Esophagus muscularis mucosa (tissue), 4 donors: ENCODE results near the gene RPS21. TPM values are rescaled to one million over a fixed set of nuclear protein-coding genes. Genes with fewer than 3 reads are reported as not detected.
A peak's percentile ranks its signal among the peaks of the same experiment; 100 is the strongest.

Source experiments
- DNase-seq: peaks from one replicate; pipeline ENCODE4 v3.0.0-alpha.2; 2017; ENCODE audit errors: extremely low spot score
- H3K27ac ChIP-seq, 4 donors: fragments of 200-600 bp; sonication (generic); replicated peaks in 1 of 4; 1 replicate in 3 of 4; 2 replicates in 1 of 4; pipeline ENCODE4 v1.5.1; 2016 to 2019; ENCODE audit warnings: mild to moderate bottlenecking in 1 of 4
- H3K27me3 ChIP-seq, 4 donors: fragments of 200-600 bp; sonication (generic); one replicate each; pipeline versions ENCODE4 v1.5.1 to v1.6.0; 2016 to 2019
- H3K36me3 ChIP-seq, 4 donors: fragments of 200-600 bp; sonication (generic); one replicate each; pipeline ENCODE4 v1.5.1; 2016 to 2019
- H3K4me1 ChIP-seq, 4 donors: fragments of 200-600 bp; sonication (generic); one replicate each; pipeline ENCODE4 v1.5.1; 2016 to 2019
- H3K4me3 ChIP-seq, 4 donors: fragments of 200-600 bp; sonication (generic); 1 replicate in 2 of 4; 2 replicates in 2 of 4; pipeline ENCODE4 v1.5.1; 2016 to 2019; ENCODE audit warnings: mild to moderate bottlenecking in 4 of 4, moderate library complexity in 1 of 4
- H3K9me3 ChIP-seq, 4 donors: fragments of 200-600 bp; sonication (generic); 1 replicate in 3 of 4; 2 replicates in 1 of 4; pipeline ENCODE4 v1.5.1; 2016 to 2019
- EP300 ChIP-seq: sonication (generic); formaldehyde crosslinking; IDR thresholded peaks from one replicate; pipeline ENCODE4 v1.6.1; 2017; ENCODE audit warnings: antibody characterized with exemption
- POLR2A ChIP-seq: fragments of 450-650 bp; IDR thresholded peaks from one replicate; pipeline ENCODE4 v1.6.1; 2017; ENCODE audit warnings: antibody characterized with exemption, moderate library complexity, mild to moderate bottlenecking, low read depth
- POLR2AphosphoS5 ChIP-seq, 2 donors: sonication (generic); formaldehyde crosslinking; IDR thresholded peaks; one replicate each; pipeline ENCODE4 v1.6.1; 2017; ENCODE audit warnings: antibody characterized with exemption in 2 of 2
- WGBS: methylation state at CpG from one replicate; pipeline ENCODE4 v1.1.5; 2018; 5-methylcytosine and 5-hydroxymethylcytosine counted together
- intact Hi-C: fragments of 100-400 bp; cut with DNase I; formaldehyde crosslinking; loops from one replicate; pipeline ENCODE4 v1.15.1; 2023
- total RNA-seq, 4 donors: library from RNA; depleted of rRNA; stranded (reverse); fragments of >200 nt; gene quantifications; one replicate each; pipeline versions ENCODE4 v1.1.0 to v1.2.1, GENCODE V29; 2016
- TF ChIP-seq, protein P1 (sequence below), 3 experiments: fragments of 200-600 bp in 2 of 3; fragments of 450-650 bp in 1 of 3; sonication (generic) in 2 of 3; IDR thresholded peaks; one replicate each; pipeline ENCODE4 v1.5.1; 2017 to 2019; ENCODE audit warnings: antibody characterized with exemption in 3 of 3, mild to moderate bottlenecking in 2 of 3, moderate library complexity in 1 of 3

Gene RPS21
- total RNA-seq, 4 donors from 2014 or later, result 581 to 2,787 (median 1,391) TPM

DNA sequence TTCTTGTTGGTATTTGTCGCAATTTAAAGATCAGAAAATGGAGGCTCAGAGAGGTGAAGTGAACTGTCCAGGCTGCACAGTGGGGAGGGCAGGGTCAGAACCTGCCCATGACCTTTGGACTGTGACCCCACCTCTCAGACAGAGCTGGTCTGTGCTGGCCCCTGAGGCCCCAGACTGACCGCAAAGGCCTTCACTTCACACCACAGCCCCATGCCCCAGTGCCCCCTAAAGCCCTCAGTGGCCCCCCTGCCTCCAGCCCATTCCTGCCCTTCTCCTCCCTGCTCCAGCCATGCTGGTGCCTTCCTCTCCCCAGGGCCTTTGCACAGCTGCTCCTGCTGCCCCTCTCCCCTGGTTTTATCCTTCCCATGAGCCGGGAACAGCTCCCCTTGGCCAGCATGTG lies 49.8 kb downstream of the RPS21 start:
- 85% methylated on average over 3 of the region's 3 CpGs for WGBS
- Histone ChIP-seq H3K36me3 (no peaks in the 10 kb centered on the region), H3K9me3 (no peaks in the 10 kb centered on the region), H3K4me3 (no peak overlapping the region), H3K4me1 (peaks cover 10 to 41% (median 35%) of the 10 kb centered on the region in 4 donors), H3K27ac (no peak overlapping the region), H3K27me3 (peaks cover 0 to 43% (median 0%) of the 10 kb centered on the region in 4 donors)
- intact Hi-C loops, result no loop called here
- no peak for DNase-seq
- no peak for TF ChIP-seq POLR2AphosphoS5 (IDR thresholded peaks at IDR 0.05)
- TF ChIP-seq, protein P1, sequence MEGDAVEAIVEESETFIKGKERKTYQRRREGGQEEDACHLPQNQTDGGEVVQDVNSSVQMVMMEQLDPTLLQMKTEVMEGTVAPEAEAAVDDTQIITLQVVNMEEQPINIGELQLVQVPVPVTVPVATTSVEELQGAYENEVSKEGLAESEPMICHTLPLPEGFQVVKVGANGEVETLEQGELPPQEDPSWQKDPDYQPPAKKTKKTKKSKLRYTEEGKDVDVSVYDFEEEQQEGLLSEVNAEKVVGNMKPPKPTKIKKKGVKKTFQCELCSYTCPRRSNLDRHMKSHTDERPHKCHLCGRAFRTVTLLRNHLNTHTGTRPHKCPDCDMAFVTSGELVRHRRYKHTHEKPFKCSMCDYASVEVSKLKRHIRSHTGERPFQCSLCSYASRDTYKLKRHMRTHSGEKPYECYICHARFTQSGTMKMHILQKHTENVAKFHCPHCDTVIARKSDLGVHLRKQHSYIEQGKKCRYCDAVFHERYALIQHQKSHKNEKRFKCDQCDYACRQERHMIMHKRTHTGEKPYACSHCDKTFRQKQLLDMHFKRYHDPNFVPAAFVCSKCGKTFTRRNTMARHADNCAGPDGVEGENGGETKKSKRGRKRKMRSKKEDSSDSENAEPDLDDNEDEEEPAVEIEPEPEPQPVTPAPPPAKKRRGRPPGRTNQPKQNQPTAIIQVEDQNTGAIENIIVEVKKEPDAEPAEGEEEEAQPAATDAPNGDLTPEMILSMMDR (IDR thresholded peaks at IDR 0.05), result no peak
- no peak for TF ChIP-seq EP300
- TF ChIP-seq POLR2A, result no peak

DNA sequence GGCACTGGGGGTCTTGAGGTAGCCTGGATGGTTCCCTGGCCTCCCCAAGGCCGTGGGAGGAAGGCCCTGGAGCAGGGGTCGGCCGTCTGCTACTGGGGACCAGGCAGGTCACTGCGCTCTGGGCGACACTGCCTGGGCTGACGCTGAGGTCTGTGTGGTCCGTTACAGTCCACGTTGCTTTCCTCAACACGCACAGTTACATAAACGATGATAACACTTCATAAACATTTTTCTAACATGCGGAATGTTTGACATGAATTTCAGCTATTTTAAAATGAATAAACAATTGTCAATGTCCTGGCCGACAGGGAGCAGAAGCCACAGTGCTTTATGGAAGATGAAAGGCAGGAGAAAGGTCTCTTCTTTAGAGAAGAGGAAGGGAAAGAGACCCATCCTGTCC lies 50.6 kb downstream of the RPS21 start:
- H3K4me1 ChIP-seq, result peaks cover 10 to 41% (median 35%) of the 10 kb centered on the region in 4 donors
- H3K4me3 ChIP-seq, result peak overlapping the region; percentile 13 to 25 (median 18)
- DNase-seq, result no peak
- TF ChIP-seq EP300 (no peak), POLR2AphosphoS5 (IDR thresholded peaks at IDR 0.05) (peak in 1 of 2 donors; percentile 19)
- H3K36me3 ChIP-seq, result no peaks in the 10 kb centered on the region
- intact Hi-C loops, result no loop called here
- peaks cover 0 to 51% (median 0%) of the 10 kb centered on the region in 4 donors for H3K27me3 ChIP-seq
- WGBS, result 26% methylated on average over 12 of the region's 12 CpGs
- peak overlapping the region; percentile 58 to 77 (median 68) for H3K27ac ChIP-seq
- no peaks in the 10 kb centered on the region for H3K9me3 ChIP-seq

DNA sequence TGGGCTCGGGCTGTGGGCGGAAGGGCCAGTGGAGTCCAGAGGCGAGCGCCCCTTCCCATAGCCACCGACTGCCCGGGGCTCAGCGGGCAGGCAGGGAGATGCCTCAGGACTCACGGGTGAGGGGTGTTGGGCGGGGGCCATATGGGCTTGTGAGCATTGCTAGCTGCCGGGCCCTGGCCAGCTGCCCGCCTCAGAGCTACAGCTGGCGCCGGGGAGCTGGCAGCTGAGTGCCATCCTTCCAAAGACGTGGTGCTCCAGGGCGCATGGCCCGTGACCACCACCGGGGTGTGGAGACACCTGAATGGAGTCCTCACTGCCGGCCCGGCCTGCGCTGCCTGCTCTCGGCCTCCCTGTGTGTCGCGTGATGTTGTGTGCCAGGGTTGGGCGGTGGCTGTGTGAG lies 51.0 kb downstream of the RPS21 start:
- peak overlapping the region; percentile 58 to 77 (median 68) for H3K27ac ChIP-seq

More for the DNA sequence above, 51.0 kb downstream of the RPS21 start:
- Histone ChIP-seq H3K36me3 (no peaks in the 10 kb centered on the region), H3K9me3 (no peaks in the 10 kb centered on the region), H3K4me3 (peak overlapping the region; percentile 13 to 25 (median 18)), H3K27me3 (peaks cover 0 to 52% (median 0%) of the 10 kb centered on the region in 4 donors), H3K4me1 (peaks cover 10 to 41% (median 34%) of the 10 kb centered on the region in 4 donors)
- WGBS, result 43% methylated on average over 20 of the region's 24 CpGs
- TF ChIP-seq POLR2AphosphoS5 (IDR thresholded peaks at IDR 0.05) (peak in 1 of 2 donors; percentile 13), POLR2A (no peak)
- DNase-seq, result no peak
- intact Hi-C loops, result no loop called here

Other genes starting within 250 kb of the RPS21 start
- 100 to 1,000 TPM; 261 to 349 (median 304) TPM for gene PSMA7, start 243.7 kb upstream of the RPS21 start, total RNA-seq
- gene SS18L1, start 243.3 kb upstream of the RPS21 start, total RNA-seq, result 10 to 100 TPM in 2 of 4 donors, 1 to 10 TPM in 2; 9.1 to 13.3 (median 10.8) TPM
- 10 to 100 TPM; 21.6 to 26.5 (median 26.0) TPM for gene MTG2, start 204.1 kb upstream of the RPS21 start, total RNA-seq
- not detected for gene HRH3, start 166.8 kb upstream of the RPS21 start, total RNA-seq
- gene OSBPL2, start 148.6 kb upstream of the RPS21 start, total RNA-seq, result 10 to 100 TPM; 34.5 to 52.7 (median 44.2) TPM
- 100 to 1,000 TPM; 127 to 184 (median 173) TPM for gene ADRM1, start 84.1 kb upstream of the RPS21 start, total RNA-seq
- gene LAMA5, start 19.8 kb upstream of the RPS21 start, total RNA-seq, result 100 to 1,000 TPM in 3 of 4 donors, 10 to 100 TPM in 1; 70.1 to 257 (median 150) TPM
- gene CABLES2, start 20.2 kb downstream of the RPS21 start, total RNA-seq, result 1 to 10 TPM; 2.0 to 6.9 (median 4.1) TPM
- not detected for gene RBBP8NL, start 40.4 kb downstream of the RPS21 start, total RNA-seq
- under 1 TPM in 3 of 4 donors, not detected in 1; 0.33 to 0.78 (median 0.46) TPM for gene GATA5, start 88.9 kb downstream of the RPS21 start, total RNA-seq